H1 (cell line): ENCODE measurements around the gene TAMALIN. TPM values are rescaled to one million over a fixed set of nuclear protein-coding genes. Genes with fewer than 3 reads are reported as not detected.

Source experiments
- ASH2L ChIP-seq: fragments of 200-600, 300-600 bp; sonication (generic); IDR thresholded peaks from one replicate; pipeline ENCODE4 v1.7.1; 2017; ENCODE audit warnings: low read length
- BRCA1 ChIP-seq: IDR thresholded peaks from 2 replicates; pipeline ENCODE4 v1.6.1; 2012; ENCODE audit warnings: low read depth, low read length, improper control_type of control experiment
- EP300 ChIP-seq, 2 experiments: IDR thresholded peaks; 1 replicate in 1 of 2; 2 replicates in 1 of 2; pipeline ENCODE4 v1.6.1; 2011 to 2012; ENCODE audit warnings: low read depth in 2 of 2, low read length in 2 of 2, mild to moderate bottlenecking in 2 of 2, borderline replicate concordance in 1 of 2, inconsistent platforms in 1 of 2, moderate library complexity in 1 of 2
- NRF1 ChIP-seq: IDR thresholded peaks from 2 replicates; pipeline ENCODE4 v1.6.1; 2011; ENCODE audit warnings: mild to moderate bottlenecking, low read depth, low read length, improper control_type of control experiment
- RAD21 ChIP-seq, 2 experiments: IDR thresholded peaks in 1 of 2; conservative IDR thresholded peaks in 1 of 2; 2 replicates each; pipeline ENCODE4 v1.6.1; 2011; ENCODE audit warnings: low read depth in 2 of 2, low read length in 2 of 2, improper control_type of control experiment in 1 of 2, inconsistent platforms in 1 of 2, mild to moderate bottlenecking in 1 of 2, moderate library complexity in 1 of 2
- RXRA ChIP-seq: IDR thresholded peaks from 2 replicates; pipeline ENCODE4 v1.6.1; 2011; ENCODE audit warnings: low read depth, mild to moderate bottlenecking, low read length, moderate library complexity; ENCODE audit not compliant: insufficient read depth
- SUZ12 ChIP-seq: fragments of 200-600 bp; sonication (generic); IDR thresholded peaks from 2 replicates; pipeline ENCODE4 v1.6.1; 2012; ENCODE audit warnings: mild to moderate bottlenecking, inconsistent platforms, low read length, moderate library complexity, mixed read lengths
- TAF1 ChIP-seq: IDR thresholded peaks from 2 replicates; pipeline ENCODE4 v1.6.1; 2011; ENCODE audit warnings: mild to moderate bottlenecking, low read depth, low read length
- polyA plus RNA-seq, 7 experiments: library from polyadenylated mRNA; depleted of rRNA in 3 of 7; stranded (reverse) in 5 of 7; unstranded in 2 of 7; fragments of >200 nt in 5 of 7; fragments of 200-250 nt in 2 of 7; gene quantifications; 1 replicate in 5 of 7; 2 replicates in 1 of 7; 4 replicates in 1 of 7; pipeline versions ENCODE4 v1.2.1 to v1.2.3, GENCODE V29; 2011 to 2013; ENCODE audit warnings: missing spikeins in 2 of 7, mixed read lengths in 2 of 7
- total RNA-seq: library from RNA; stranded (reverse); fragmentation: NEBNext Ultra II Directional; extraction: Animal tissue kit (Norgen Biotek cat#: 25700); gene quantifications from 2 replicates; pipeline ENCODE4 v1.2.1, GENCODE V29; 2021

TAMALIN gene
- total and polyA plus RNA-seq, 2 of the 8 experiments (the other 6 are each of a cell fraction or from before 2014, with no cell fraction given): 2.6 to 4.9 TPM

GRCh38 chr12:52005218-52005902, 1.4 kb upstream of the TAMALIN start (continued):
- TF ChIP-seq RXRA: no peak
- no peak for TF ChIP-seq NRF1
- TF ChIP-seq RAD21 (IDR thresholded peaks at IDR 0.05 in 1 of 2, conservative IDR thresholded peaks at IDR 0.05 in 1 of 2; ENCODE audit: low read depth in 2 of 2, low read length in 2 of 2): no peak
- no peak for TF ChIP-seq EP300 (IDR thresholded peaks at IDR 0.05; ENCODE audit: borderline replicate concordance in 1 of 2, low read depth in 2 of 2, low read length in 2 of 2)
- no peak for TF ChIP-seq ASH2L
- TF ChIP-seq BRCA1: no peak
- no peak for TF ChIP-seq SUZ12
- TF ChIP-seq TAF1: no peak
- TF ChIP-seq, all 59 proteins: peak for 0
